Fibroblast of mammary gland (primary cell): Measurements from ENCODE around the gene ARHGAP28.
A peak's percentile ranks its signal among the peaks of the same experiment; 100 is the strongest.
"Not testable (repeated sequence)": the region's sequence is repeated elsewhere in the genome, so short reads cannot be mapped to it uniquely, and the experiment has no call there.

Experiments used
- DNase-seq: peaks from one replicate; pipeline ENCODE4 v3.0.0-alpha.2; 2010; ENCODE audit warnings: low read depth
- H3K4me3 ChIP-seq: 2 replicates; pipeline ENCODE4 v1.5.1; 2011; ENCODE audit warnings: low read depth, mild to moderate bottlenecking, low read length, moderate library complexity; ENCODE audit not compliant: control insufficient read depth
- CTCF ChIP-seq: conservative IDR thresholded peaks from 2 replicates; pipeline ENCODE4 v1.5.1; 2011; ENCODE audit warnings: low read depth, low read length, inconsistent platforms; ENCODE audit not compliant: control insufficient read depth, insufficient read depth

Gene ARHGAP28

GRCh38 chr18:6819332-6819731 is 89.8 kb downstream of the ARHGAP28 start:
- DNase-seq, result no peak
- H3K4me3 ChIP-seq, result no peak overlapping the region
- no peak for TF ChIP-seq CTCF

- no peak overlapping the region for H3K4me3 ChIP-seq
- DNase-seq, result no peak
- no peak for TF ChIP-seq CTCF
Measured at GRCh38 chr18:6820314-6820713, 90.8 kb downstream of the ARHGAP28 start.

- no peak overlapping the region for H3K4me3 ChIP-seq
- DNase-seq, result no peak
- TF ChIP-seq CTCF, result no peak
Measured at GRCh38 chr18:6821356-6821755, 91.8 kb downstream of the ARHGAP28 start.

- not testable (repeated sequence) for H3K4me3 ChIP-seq, DNase-seq
Measured at GRCh38 chr18:6827161-6827560, 97.6 kb downstream of the ARHGAP28 start.

GRCh38 chr18:6827566-6827965 is 98.0 kb downstream of the ARHGAP28 start:
- DNase-seq, H3K4me3 ChIP-seq: not testable (repeated sequence)

GRCh38 chr18:6830916-6831315 is 101.4 kb downstream of the ARHGAP28 start:
- H3K4me3 ChIP-seq, result no peak overlapping the region
- peak; percentile 25 for DNase-seq
- no peak for TF ChIP-seq CTCF

- TF ChIP-seq CTCF, result no peak
- H3K4me3 ChIP-seq, result no peak overlapping the region
Measured at GRCh38 chr18:6835345-6835744, 105.8 kb downstream of the ARHGAP28 start.

GRCh38 chr18:6836331-6836730 is 106.8 kb downstream of the ARHGAP28 start:
- DNase-seq, result no peak
- H3K4me3 ChIP-seq, result no peak overlapping the region
- TF ChIP-seq CTCF, result no peak

More at GRCh38 chr18:6835345-6835744, 105.8 kb downstream of the ARHGAP28 start:
- peak; percentile 10 for DNase-seq
